Stimulated activated CD4-positive, alpha-beta T cell treated with anti-CD3 and anti-CD28 coated beads, Interleukin-2, amount 100 ng/mL, for 48 hours (primary cell): Measurements from ENCODE around the gene OLAH.
A peak's percentile ranks its signal among the peaks of the same experiment; 100 is the strongest.

Source experiments
- DNase-seq, 2 donors: peaks; one replicate each; pipeline ENCODE4 v3.0.0-alpha.2; 2020

OLAH gene

GRCh38 chr10:15072358-15072757 is 28.6 kb downstream of the OLAH start:
- DNase-seq: no peak

GRCh38 chr10:15075421-15075820 is 31.7 kb downstream of the OLAH start:
- no peak for DNase-seq

- DNase-seq: no peak
Observed at GRCh38 chr10:15083674-15084501, 40.1 kb downstream of the OLAH start.

GRCh38 chr10:15084502-15084922 is 40.8 kb downstream of the OLAH start:
- no peak for DNase-seq

GRCh38 chr10:15088428-15089261 is 44.9 kb downstream of the OLAH start, which contains the start of gene ACBD7:
TSS of gene ACBD7 (minus strand) at chr10:15088776. CDS start at chr10:15088728, 48 bp downstream.
- peak; percentile 77 to 82 for DNase-seq

- no peak for DNase-seq
Observed at GRCh38 chr10:15091418-15091817, 47.7 kb downstream of the OLAH start.

- no peak for DNase-seq
Observed at GRCh38 chr10:15092855-15093408, 49.2 kb downstream of the OLAH start.

GRCh38 chr10:15096661-15097010 is 52.9 kb downstream of the OLAH start:
- DNase-seq: no peak

- DNase-seq: peak; percentile 93 to 97
Observed at GRCh38 chr10:15097011-15097812, 53.5 kb downstream of the OLAH start, which contains the start of gene RPP38. TSS of gene RPP38 (plus strand) at chr10:15097355. CDS start at chr10:15103315, 5,960 bp downstream.

- DNase-seq: no peak
Observed at GRCh38 chr10:15099886-15100285, 56.1 kb downstream of the OLAH start.

GRCh38 chr10:15103513-15103912 is 59.8 kb downstream of the OLAH start:
- no peak for DNase-seq

GRCh38 chr10:15106352-15107013 is 62.7 kb downstream of the OLAH start:
- peak; percentile 65 to 69 for DNase-seq

- no peak for DNase-seq
Observed at GRCh38 chr10:15112657-15113056, 68.9 kb downstream of the OLAH start.

- DNase-seq: no peak
Observed at GRCh38 chr10:15113766-15114165, 70.0 kb downstream of the OLAH start.

GRCh38 chr10:15116225-15116624 is 72.5 kb downstream of the OLAH start:
- no peak for DNase-seq

- DNase-seq: no peak
Observed at GRCh38 chr10:15118615-15119014, 74.9 kb downstream of the OLAH start.

GRCh38 chr10:15120523-15120922 is 76.8 kb downstream of the OLAH start:
- no peak for DNase-seq

- no peak for DNase-seq
Observed at GRCh38 chr10:15121707-15122106, 78.0 kb downstream of the OLAH start.

GRCh38 chr10:15122477-15123030 is 78.8 kb downstream of the OLAH start:
- no peak for DNase-seq
